NCI-H510A treated with DMSO at 0.1 percent for 48 hours (cell line): ENCODE measurements around the gene MRPL51.
A peak's percentile ranks its signal among the peaks of the same experiment; 100 is the strongest.
"Not testable (repeated sequence)": the region's sequence is repeated elsewhere in the genome, so short reads cannot be mapped to it uniquely, and the experiment has no call there.

ENCODE experiments used
- DNase-seq: peaks from one replicate; lab custom pipeline; 2025; lab: John Stamatoyannopoulos, UW

Gene MRPL51

GRCh38 chr12:6488240-6488639 is 4.8 kb downstream of the MRPL51 start:
- no peak for DNase-seq

GRCh38 chr12:6478416-6478815 is 14.6 kb downstream of the MRPL51 start:
- DNase-seq: no peak

- not testable (repeated sequence) for DNase-seq
These were observed 15.3 kb downstream of the MRPL51 start for GRCh38 chr12:6477601-6478377.

GRCh38 chr12:6476489-6476888 is 16.6 kb downstream of the MRPL51 start:
- no peak for DNase-seq

GRCh38 chr12:6475233-6475975 is 17.7 kb downstream of the MRPL51 start:
- DNase-seq: not testable (repeated sequence)

- DNase-seq: no peak
These were observed 20.6 kb downstream of the MRPL51 start for GRCh38 chr12:6472491-6472890.

GRCh38 chr12:6471989-6472360 is 21.1 kb downstream of the MRPL51 start:
- no peak for DNase-seq

- peak; percentile 93 for DNase-seq
These were observed 22.5 kb downstream of the MRPL51 start, which contains the start of gene VAMP1 for GRCh38 chr12:6470375-6471163. Gene VAMP1 (minus strand): TSS chr12:6470677. CDS start chr12:6470531, 146 bp downstream.

GRCh38 chr12:6469609-6470374 is 23.3 kb downstream of the MRPL51 start:
- DNase-seq: no peak

- no peak for DNase-seq
These were observed 24.0 kb downstream of the MRPL51 start for GRCh38 chr12:6469092-6469491.

- no peak for DNase-seq
These were observed 24.8 kb downstream of the MRPL51 start for GRCh38 chr12:6468283-6468575.

GRCh38 chr12:6467571-6468282 is 25.3 kb downstream of the MRPL51 start:
- DNase-seq: not testable (repeated sequence)

- not testable (repeated sequence) for DNase-seq
These were observed 26.3 kb downstream of the MRPL51 start for GRCh38 chr12:6466751-6467150.

GRCh38 chr12:6466184-6466573 is 26.9 kb downstream of the MRPL51 start:
- no peak for DNase-seq

- DNase-seq: peak; percentile 17
These were observed 27.4 kb downstream of the MRPL51 start for GRCh38 chr12:6465467-6466183.

GRCh38 chr12:6464531-6464930 is 28.5 kb downstream of the MRPL51 start:
- no peak for DNase-seq

- no peak for DNase-seq
These were observed 29.2 kb downstream of the MRPL51 start for GRCh38 chr12:6463858-6464257.

- DNase-seq: no peak
These were observed 29.8 kb downstream of the MRPL51 start for GRCh38 chr12:6463216-6463615.

- no peak for DNase-seq
These were observed 30.6 kb downstream of the MRPL51 start for GRCh38 chr12:6462234-6462995.
